CD4-positive, alpha-beta T cell (primary cell): ENCODE data around the gene ATIC. TPM values are rescaled to one million over a fixed set of nuclear protein-coding genes. Genes with fewer than 3 reads are reported as not detected.

ENCODE experiments used
- ATAC-seq: fragments of 200-7000 bp; cut with Tn5 transposase; one replicate; pipeline ENCODE4 v1.10.0; 2022; ENCODE audit warnings: mild to moderate bottlenecking; ENCODE audit not compliant: poor library complexity
- CTCF ChIA-PET: fragments of 350-600 bp; sonication (Branson Sonifier 250); formaldehyde crosslinking; loops from one replicate; lab custom pipeline; 2021; ENCODE audit warnings: antibody characterized with exemption, inconsistent platforms; lab: Charles Lee
- POLR2A ChIA-PET: fragments of 350-600 bp; sonication (Branson Sonifier 250); formaldehyde crosslinking; loops from one replicate; lab custom pipeline; 2021; ENCODE audit warnings: antibody characterized with exemption, inconsistent platforms; lab: Charles Lee
- DNase-seq, 14 experiments: peaks; one replicate each; pipeline ENCODE4 v3.0.0-alpha.2; 2013 to 2020; ENCODE audit warnings: mixed read lengths in 2 of 14
- H3K27ac ChIP-seq, 2 donors: one replicate each; pipeline versions ENCODE4 v1.5.1 to v1.7.0; 2013; ENCODE audit warnings: low read length in 2 of 2, low read depth in 1 of 2, mild to moderate bottlenecking in 1 of 2
- H3K27me3 ChIP-seq, 2 experiments: 1 replicate in 1 of 2; 2 replicates in 1 of 2; pipeline versions ENCODE4 v1.6.1 to v1.7.0; 2013; ENCODE audit warnings: low read length in 2 of 2, control low read depth in 1 of 2, mild to moderate bottlenecking in 1 of 2, moderate library complexity in 1 of 2; ENCODE audit not compliant: insufficient read depth in 2 of 2, control insufficient read depth in 1 of 2
- H3K36me3 ChIP-seq: one replicate; pipeline ENCODE4 v1.6.1; 2013; ENCODE audit warnings: low read length, control low read depth; ENCODE audit not compliant: insufficient read depth
- H3K4me1 ChIP-seq: one replicate; pipeline ENCODE4 v1.6.1; 2013; ENCODE audit warnings: low read length, control low read depth; ENCODE audit not compliant: insufficient read depth
- H3K4me3 ChIP-seq: one replicate; pipeline ENCODE4 v1.5.1; 2013; ENCODE audit warnings: mild to moderate bottlenecking, low read length, moderate library complexity
- H3K9me3 ChIP-seq, 2 experiments: 1 replicate in 1 of 2; 2 replicates in 1 of 2; pipeline versions ENCODE4 v1.6.1 to v1.7.0; 2013; ENCODE audit warnings: low read length in 2 of 2, mild to moderate bottlenecking in 2 of 2, control low read depth in 1 of 2, moderate library complexity in 1 of 2; ENCODE audit not compliant: control insufficient read depth in 1 of 2, insufficient read depth in 1 of 2
- H3K27ac Mint-ChIP-seq: one replicate; pipeline ENCODE4 v1.8.0; 2020; ENCODE audit warnings: mixed read lengths
- H3K27me3 Mint-ChIP-seq: one replicate; pipeline ENCODE4 v1.8.0; 2021; ENCODE audit warnings: mixed read lengths
- H3K36me3 Mint-ChIP-seq: one replicate; pipeline ENCODE4 v1.8.0; 2021; ENCODE audit warnings: low read depth, mixed read lengths
- H3K4me1 Mint-ChIP-seq: one replicate; pipeline ENCODE4 v1.8.0; 2021; ENCODE audit warnings: low read depth, mixed read lengths
- H3K4me3 Mint-ChIP-seq: one replicate; pipeline ENCODE4 v1.8.0; 2020; ENCODE audit warnings: mild to moderate bottlenecking, mixed read lengths
- H3K9me3 Mint-ChIP-seq: one replicate; pipeline ENCODE4 v1.8.0; 2020; ENCODE audit warnings: mixed read lengths
- CTCF ChIP-seq: fragments of 200-600 bp; IDR thresholded peaks from one replicate; pipeline ENCODE4 v1.8.0; 2022; ENCODE audit warnings: antibody characterized with exemption, mild to moderate bottlenecking
- intact Hi-C, 2 experiments: fragments of 100-400 bp; cut with DNase I in 1 of 2; cut with micrococcal nuclease in 1 of 2; formaldehyde crosslinking; loops; one replicate each; pipeline versions ENCODE4 v1.15.1 to v1.9.0; 2023 to 2025; cut with DNase I, micrococcal nuclease
- total RNA-seq, 174 experiments: library from RNA in 2 of 174; stranded (reverse) in 2 of 174; gene quantifications; one replicate each; pipeline ENCODE4 v1.2.3 and lab custom pipeline; 2021 to 2026

ATIC gene
- total RNA-seq, 2 experiments from 2014 or later, result 40.5 to 43.3 TPM

- ChIA-PET CTCF (no interaction called here), POLR2A (no interaction called here)
- no peaks in the 10 kb centered on the region for H3K4me1 Mint-ChIP-seq
- DNase-seq (no peak), ATAC-seq (no peak)
- H3K4me3 Mint-ChIP-seq, result no peak overlapping the region
- H3K9me3 ChIP-seq, result no peaks in the 10 kb centered on the region
- H3K27me3 Mint-ChIP-seq, result no peaks in the 10 kb centered on the region
- TF ChIP-seq CTCF, result no peak
- intact Hi-C loops, result no loop called here
- H3K4me3 ChIP-seq, result no peak overlapping the region
- H3K27me3 ChIP-seq, result no peaks in the 10 kb centered on the region
- no peaks in the 10 kb centered on the region for H3K36me3 ChIP-seq
- no peak overlapping the region for H3K27ac ChIP-seq
- H3K36me3 Mint-ChIP-seq, result no peaks in the 10 kb centered on the region
- no peaks in the 10 kb centered on the region for H3K4me1 ChIP-seq
- H3K9me3 Mint-ChIP-seq, result no peaks in the 10 kb centered on the region
- H3K27ac Mint-ChIP-seq, result no peak overlapping the region
These were observed 74.7 kb downstream of the ATIC start for GRCh38 chr2:215386566-215386965.

GRCh38 chr2:215388002-215388728 lies 76.3 kb downstream of the ATIC start:
- no peaks in the 10 kb centered on the region for H3K4me1 ChIP-seq
- ATAC-seq (no peak), DNase-seq (no peak)
- CTCF ChIA-PET, result no interaction called here
- no peak overlapping the region for H3K27ac ChIP-seq
- H3K27me3 ChIP-seq, result no peaks in the 10 kb centered on the region
- no peak for TF ChIP-seq CTCF
- no peaks in the 10 kb centered on the region for H3K36me3 ChIP-seq
- no peak overlapping the region for H3K4me3 ChIP-seq
- Mint-ChIP-seq H3K9me3 (no peaks in the 10 kb centered on the region), H3K4me3 (no peak overlapping the region), H3K27me3 (no peaks in the 10 kb centered on the region), H3K4me1 (no peaks in the 10 kb centered on the region), H3K27ac (no peak overlapping the region), H3K36me3 (no peaks in the 10 kb centered on the region)
- POLR2A ChIA-PET, result no interaction called here
- H3K9me3 ChIP-seq, result no peaks in the 10 kb centered on the region
- intact Hi-C loops, result no loop called here

GRCh38 chr2:215390550-215390913 lies 78.7 kb downstream of the ATIC start:
- H3K4me3 ChIP-seq, result no peak overlapping the region
- Mint-ChIP-seq H3K4me3 (no peak overlapping the region), H3K36me3 (no peaks in the 10 kb centered on the region), H3K27me3 (peaks cover 4% of the 10 kb centered on the region), H3K27ac (no peak overlapping the region), H3K4me1 (no peaks in the 10 kb centered on the region), H3K9me3 (no peaks in the 10 kb centered on the region)
- intact Hi-C loops, result no loop called here
- H3K36me3 ChIP-seq, result no peaks in the 10 kb centered on the region
- DNase-seq, result no peak
- no peak overlapping the region for H3K27ac ChIP-seq
- no peaks in the 10 kb centered on the region for H3K4me1 ChIP-seq
- TF ChIP-seq CTCF, result no peak
- no peak for ATAC-seq
- H3K9me3 ChIP-seq, result no peaks in the 10 kb centered on the region
- no peaks in the 10 kb centered on the region for H3K27me3 ChIP-seq
- POLR2A ChIA-PET, result no interaction called here
- CTCF ChIA-PET, result no interaction called here
